Stimulated activated CD4-positive, alpha-beta T cell treated with anti-CD3 and anti-CD28 coated beads, Interleukin-4, amount 100 ng/mL, for 1 hour (primary cell): ENCODE data around the gene SPACA4.

Source experiments
- DNase-seq: peaks from one replicate; pipeline ENCODE4 v3.0.0-alpha.2; 2020

The SPACA4 gene

GRCh38 chr19:48635966-48636858, 29.7 kb downstream of the SPACA4 start:
- no peak for DNase-seq

- DNase-seq, result no peak
These were observed 30.4 kb downstream of the SPACA4 start, which contains the start of gene DBP for GRCh38 chr19:48636859-48637448. Gene DBP, minus strand, starts transcription at chr19:48637379. Its CDS starts 385 bp downstream, at chr19:48636994.

- peak; percentile 99 for DNase-seq
These were observed 31.0 kb downstream of the SPACA4 start for GRCh38 chr19:48637449-48637947.

- peak; percentile 74 for DNase-seq
These were observed 31.6 kb downstream of the SPACA4 start for GRCh38 chr19:48637948-48638830.

GRCh38 chr19:48638831-48639381, 32.4 kb downstream of the SPACA4 start:
- DNase-seq, result no peak

- DNase-seq, result no peak
These were observed 33.2 kb downstream of the SPACA4 start for GRCh38 chr19:48639483-48640375.

- DNase-seq, result no peak
These were observed 35.3 kb downstream of the SPACA4 start for GRCh38 chr19:48641850-48642249.

- DNase-seq, result no peak
These were observed 36.3 kb downstream of the SPACA4 start for GRCh38 chr19:48642862-48643261.

GRCh38 chr19:48644355-48644754, 37.8 kb downstream of the SPACA4 start:
- no peak for DNase-seq

- DNase-seq, result peak; percentile 68
These were observed 38.5 kb downstream of the SPACA4 start for GRCh38 chr19:48644839-48645619.

GRCh38 chr19:48645620-48646000, 39.1 kb downstream of the SPACA4 start:
- no peak for DNase-seq

- peak; percentile 89 for DNase-seq
These were observed 39.6 kb downstream of the SPACA4 start, which contains the start of gene CA11 for GRCh38 chr19:48646001-48646721. Gene CA11, minus strand, starts transcription at chr19:48646187. Its CDS starts 555 bp downstream, at chr19:48645632.

GRCh38 chr19:48646722-48647216, 40.2 kb downstream of the SPACA4 start:
- DNase-seq, result no peak

- no peak for DNase-seq
These were observed 41.6 kb downstream of the SPACA4 start for GRCh38 chr19:48648134-48648533.

- no peak for DNase-seq
These were observed 44.6 kb downstream of the SPACA4 start for GRCh38 chr19:48650974-48651682.

GRCh38 chr19:48651683-48652048, 45.1 kb downstream of the SPACA4 start:
- no peak for DNase-seq

GRCh38 chr19:48654299-48655059, 47.9 kb downstream of the SPACA4 start:
- DNase-seq, result no peak

- DNase-seq, result no peak
These were observed 50.4 kb downstream of the SPACA4 start for GRCh38 chr19:48656840-48657474.
